ENCODE measurements around the gene ZSCAN12. TPM values are rescaled to one million over a fixed set of nuclear protein-coding genes. Genes with fewer than 3 reads are reported as not detected.

The ZSCAN12 gene
- total and polyA plus RNA-seq, 2 of the 13 experiments (the other 11 are each of a cell fraction or from before 2014, with no cell fraction given): 2.8 to 8.9 TPM

DNA sequence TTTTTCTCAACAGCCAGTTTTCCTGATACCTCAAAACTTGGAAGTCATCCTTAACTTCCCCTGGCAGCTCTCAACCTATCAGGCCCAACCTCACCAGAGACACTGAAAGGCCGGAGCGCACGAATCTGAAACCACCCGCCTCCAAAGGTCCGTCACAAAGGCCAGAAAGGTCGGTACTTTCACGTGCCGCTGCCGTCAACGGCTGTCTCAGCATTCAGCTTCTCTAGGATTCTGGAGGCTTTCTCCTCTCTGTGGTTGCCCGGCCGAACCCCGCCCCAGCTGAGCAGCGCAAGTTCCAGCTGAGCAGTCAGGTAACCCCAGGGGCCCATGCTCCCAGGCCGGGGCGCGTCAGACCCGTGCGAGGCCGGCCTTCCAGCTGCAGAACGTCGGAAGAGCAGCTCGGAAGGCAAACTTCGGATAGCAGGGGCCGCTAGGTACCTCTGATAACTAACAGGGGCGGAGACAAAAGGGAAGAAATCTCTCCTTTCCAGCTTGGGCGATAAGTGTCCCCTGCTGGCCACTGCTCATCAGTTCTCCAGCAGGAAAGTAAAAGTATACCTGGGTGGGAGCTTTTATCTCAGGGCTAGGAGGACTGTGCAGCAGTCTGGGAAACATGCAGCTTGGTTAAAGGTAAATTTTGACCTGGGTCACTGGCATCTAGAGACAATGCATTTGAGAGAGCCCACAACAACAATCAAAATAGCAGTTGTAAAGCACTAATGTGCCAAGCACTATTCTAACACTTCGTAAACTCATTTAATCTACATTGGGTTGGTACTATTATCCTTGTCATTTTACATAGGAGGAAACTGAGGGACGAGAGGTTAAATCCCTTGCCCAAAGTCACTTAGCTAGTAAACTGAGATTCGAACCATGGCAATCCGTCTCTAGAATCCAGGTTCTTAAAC is 16.1 kb downstream of the ZSCAN12 start (continued):
- TF ChIP-seq, protein P1, sequence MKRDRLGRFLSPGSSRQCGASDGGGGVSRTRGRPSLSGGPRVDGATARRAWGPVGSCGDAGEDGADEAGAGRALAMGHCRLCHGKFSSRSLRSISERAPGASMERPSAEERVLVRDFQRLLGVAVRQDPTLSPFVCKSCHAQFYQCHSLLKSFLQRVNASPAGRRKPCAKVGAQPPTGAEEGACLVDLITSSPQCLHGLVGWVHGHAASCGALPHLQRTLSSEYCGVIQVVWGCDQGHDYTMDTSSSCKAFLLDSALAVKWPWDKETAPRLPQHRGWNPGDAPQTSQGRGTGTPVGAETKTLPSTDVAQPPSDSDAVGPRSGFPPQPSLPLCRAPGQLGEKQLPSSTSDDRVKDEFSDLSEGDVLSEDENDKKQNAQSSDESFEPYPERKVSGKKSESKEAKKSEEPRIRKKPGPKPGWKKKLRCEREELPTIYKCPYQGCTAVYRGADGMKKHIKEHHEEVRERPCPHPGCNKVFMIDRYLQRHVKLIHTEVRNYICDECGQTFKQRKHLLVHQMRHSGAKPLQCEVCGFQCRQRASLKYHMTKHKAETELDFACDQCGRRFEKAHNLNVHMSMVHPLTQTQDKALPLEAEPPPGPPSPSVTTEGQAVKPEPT (CRISPR knock-in tag; IDR thresholded peaks at IDR 0.05; ENCODE audit: low read depth): peak; percentile 91; the same call in 1 of the 2 replicates
- peak; percentile 94 for TF ChIP-seq HIVEP1 (CRISPR knock-in tag; IDR thresholded peaks at IDR 0.05)
- TF ChIP-seq PHB2 (IDR thresholded peaks at IDR 0.05; ENCODE audit: partially characterized antibody): no peak
- TF ChIP-seq, protein P2, sequence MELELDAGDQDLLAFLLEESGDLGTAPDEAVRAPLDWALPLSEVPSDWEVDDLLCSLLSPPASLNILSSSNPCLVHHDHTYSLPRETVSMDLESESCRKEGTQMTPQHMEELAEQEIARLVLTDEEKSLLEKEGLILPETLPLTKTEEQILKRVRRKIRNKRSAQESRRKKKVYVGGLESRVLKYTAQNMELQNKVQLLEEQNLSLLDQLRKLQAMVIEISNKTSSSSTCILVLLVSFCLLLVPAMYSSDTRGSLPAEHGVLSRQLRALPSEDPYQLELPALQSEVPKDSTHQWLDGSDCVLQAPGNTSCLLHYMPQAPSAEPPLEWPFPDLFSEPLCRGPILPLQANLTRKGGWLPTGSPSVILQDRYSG (CRISPR knock-in tag; IDR thresholded peaks at IDR 0.05): no peak
- TF ChIP-seq, protein P3, sequence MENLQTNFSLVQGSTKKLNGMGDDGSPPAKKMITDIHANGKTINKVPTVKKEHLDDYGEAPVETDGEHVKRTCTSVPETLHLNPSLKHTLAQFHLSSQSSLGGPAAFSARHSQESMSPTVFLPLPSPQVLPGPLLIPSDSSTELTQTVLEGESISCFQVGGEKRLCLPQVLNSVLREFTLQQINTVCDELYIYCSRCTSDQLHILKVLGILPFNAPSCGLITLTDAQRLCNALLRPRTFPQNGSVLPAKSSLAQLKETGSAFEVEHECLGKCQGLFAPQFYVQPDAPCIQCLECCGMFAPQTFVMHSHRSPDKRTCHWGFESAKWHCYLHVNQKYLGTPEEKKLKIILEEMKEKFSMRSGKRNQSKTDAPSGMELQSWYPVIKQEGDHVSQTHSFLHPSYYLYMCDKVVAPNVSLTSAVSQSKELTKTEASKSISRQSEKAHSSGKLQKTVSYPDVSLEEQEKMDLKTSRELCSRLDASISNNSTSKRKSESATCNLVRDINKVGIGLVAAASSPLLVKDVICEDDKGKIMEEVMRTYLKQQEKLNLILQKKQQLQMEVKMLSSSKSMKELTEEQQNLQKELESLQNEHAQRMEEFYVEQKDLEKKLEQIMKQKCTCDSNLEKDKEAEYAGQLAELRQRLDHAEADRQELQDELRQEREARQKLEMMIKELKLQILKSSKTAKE (CRISPR knock-in tag; IDR thresholded peaks at IDR 0.05; ENCODE audit: borderline replicate concordance): peak; percentile 35; the same call in 1 of the 2 replicates
- TF ChIP-seq MAF1 (CRISPR knock-in tag; IDR thresholded peaks at IDR 0.05; ENCODE audit: borderline replicate concordance): no peak
- TF ChIP-seq, protein P4, sequence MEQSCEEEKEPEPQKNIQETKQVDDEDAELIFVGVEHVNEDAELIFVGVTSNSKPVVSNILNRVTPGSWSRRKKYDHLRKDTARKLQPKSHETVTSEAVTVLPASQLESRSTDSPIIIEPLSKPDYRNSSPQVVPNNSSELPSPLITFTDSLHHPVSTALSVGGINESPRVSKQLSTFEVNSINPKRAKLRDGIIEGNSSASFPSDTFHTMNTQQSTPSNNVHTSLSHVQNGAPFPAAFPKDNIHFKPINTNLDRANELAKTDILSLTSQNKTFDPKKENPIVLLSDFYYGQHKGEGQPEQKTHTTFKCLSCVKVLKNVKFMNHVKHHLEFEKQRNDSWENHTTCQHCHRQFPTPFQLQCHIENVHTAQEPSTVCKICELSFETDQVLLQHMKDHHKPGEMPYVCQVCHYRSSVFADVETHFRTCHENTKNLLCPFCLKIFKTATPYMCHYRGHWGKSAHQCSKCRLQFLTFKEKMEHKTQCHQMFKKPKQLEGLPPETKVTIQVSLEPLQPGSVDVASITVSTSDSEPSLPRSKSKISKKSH (CRISPR knock-in tag; IDR thresholded peaks at IDR 0.05; ENCODE audit: borderline replicate concordance): peak; percentile 88; the same call in 1 of the 2 replicates
- peak; percentile 68; the same call in 1 of the 2 replicates for TF ChIP-seq EHMT2 (IDR thresholded peaks at IDR 0.05; ENCODE audit: borderline replicate concordance, low read depth, low read length)
- TF ChIP-seq, protein P5, sequence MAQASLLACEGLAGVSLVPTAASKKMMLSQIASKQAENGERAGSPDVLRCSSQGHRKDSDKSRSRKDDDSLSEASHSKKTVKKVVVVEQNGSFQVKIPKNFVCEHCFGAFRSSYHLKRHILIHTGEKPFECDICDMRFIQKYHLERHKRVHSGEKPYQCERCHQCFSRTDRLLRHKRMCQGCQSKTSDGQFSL (CRISPR knock-in tag; IDR thresholded peaks at IDR 0.05): no peak
- TF ChIP-seq, protein P6, sequence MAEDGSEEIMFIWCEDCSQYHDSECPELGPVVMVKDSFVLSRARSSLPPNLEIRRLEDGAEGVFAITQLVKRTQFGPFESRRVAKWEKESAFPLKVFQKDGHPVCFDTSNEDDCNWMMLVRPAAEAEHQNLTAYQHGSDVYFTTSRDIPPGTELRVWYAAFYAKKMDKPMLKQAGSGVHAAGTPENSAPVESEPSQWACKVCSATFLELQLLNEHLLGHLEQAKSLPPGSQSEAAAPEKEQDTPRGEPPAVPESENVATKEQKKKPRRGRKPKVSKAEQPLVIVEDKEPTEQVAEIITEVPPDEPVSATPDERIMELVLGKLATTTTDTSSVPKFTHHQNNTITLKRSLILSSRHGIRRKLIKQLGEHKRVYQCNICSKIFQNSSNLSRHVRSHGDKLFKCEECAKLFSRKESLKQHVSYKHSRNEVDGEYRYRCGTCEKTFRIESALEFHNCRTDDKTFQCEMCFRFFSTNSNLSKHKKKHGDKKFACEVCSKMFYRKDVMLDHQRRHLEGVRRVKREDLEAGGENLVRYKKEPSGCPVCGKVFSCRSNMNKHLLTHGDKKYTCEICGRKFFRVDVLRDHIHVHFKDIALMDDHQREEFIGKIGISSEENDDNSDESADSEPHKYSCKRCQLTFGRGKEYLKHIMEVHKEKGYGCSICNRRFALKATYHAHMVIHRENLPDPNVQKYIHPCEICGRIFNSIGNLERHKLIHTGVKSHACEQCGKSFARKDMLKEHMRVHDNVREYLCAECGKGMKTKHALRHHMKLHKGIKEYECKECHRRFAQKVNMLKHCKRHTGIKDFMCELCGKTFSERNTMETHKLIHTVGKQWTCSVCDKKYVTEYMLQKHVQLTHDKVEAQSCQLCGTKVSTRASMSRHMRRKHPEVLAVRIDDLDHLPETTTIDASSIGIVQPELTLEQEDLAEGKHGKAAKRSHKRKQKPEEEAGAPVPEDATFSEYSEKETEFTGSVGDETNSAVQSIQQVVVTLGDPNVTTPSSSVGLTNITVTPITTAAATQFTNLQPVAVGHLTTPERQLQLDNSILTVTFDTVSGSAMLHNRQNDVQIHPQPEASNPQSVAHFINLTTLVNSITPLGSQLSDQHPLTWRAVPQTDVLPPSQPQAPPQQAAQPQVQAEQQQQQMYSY (CRISPR knock-in tag; IDR thresholded peaks at IDR 0.05): no peak
- TF ChIP-seq SSRP1 (CRISPR knock-in tag; IDR thresholded peaks at IDR 0.05): peak; percentile 85
- TF ChIP-seq ZNF446 (CRISPR knock-in tag; IDR thresholded peaks at IDR 0.05): 0 out of 2 replicates have a peak, but pooled peaks have one; percentile 64
- TF ChIP-seq TMF1 (CRISPR knock-in tag; IDR thresholded peaks at IDR 0.05; ENCODE audit: low read depth): peak; percentile 55; the same call in 1 of the 2 replicates

Measured in HepG2 (cell line).